Kidney epithelial cell (primary cell): ENCODE results near the gene RPS6KA5. TPM values are rescaled to one million over a fixed set of nuclear protein-coding genes. Genes with fewer than 3 reads are reported as not detected.
"Not testable (repeated sequence)": the region's sequence is repeated elsewhere in the genome, so short reads cannot be mapped to it uniquely, and the experiment has no call there.

Experiments
- DNase-seq: peaks from one replicate; pipeline ENCODE4 v3.0.0-alpha.2; 2010; ENCODE audit warnings: low read depth
- H3K27me3 ChIP-seq: 2 replicates; pipeline ENCODE4 v1.6.0; 2011; ENCODE audit warnings: low read length; ENCODE audit not compliant: control insufficient read depth, insufficient read depth
- H3K36me3 ChIP-seq: 2 replicates; pipeline ENCODE4 v1.5.1; 2011; ENCODE audit warnings: low read length; ENCODE audit not compliant: control insufficient read depth, insufficient read depth
- H3K4me3 ChIP-seq: 2 replicates; pipeline ENCODE4 v1.5.1; 2011; ENCODE audit warnings: low read depth, mild to moderate bottlenecking, control low read depth, low read length
- CTCF ChIP-seq: IDR thresholded peaks from 2 replicates; pipeline ENCODE4 v1.5.1; 2011; ENCODE audit warnings: mild to moderate bottlenecking, moderate library complexity, low read length, control low read depth, inconsistent platforms; ENCODE audit not compliant: insufficient read depth, poor library complexity, severe bottlenecking
- total RNA-seq: library from RNA; depleted of rRNA; stranded (reverse); fragments of >200 nt; gene quantifications from 2 replicates; pipeline ENCODE4 v1.2.3, GENCODE V29; 2015

Gene RPS6KA5
- total RNA-seq, 1 donor from 2014 or later = 3.7 TPM

GRCh38 chr14:90858511-90858910 is 201.9 kb downstream of the RPS6KA5 start:
- Histone ChIP-seq H3K4me3 (no peak overlapping the region), H3K27me3 (no peaks in the 10 kb centered on the region), H3K36me3 (no peaks in the 10 kb centered on the region)
- no peak for TF ChIP-seq CTCF
- DNase-seq = no peak

GRCh38 chr14:90857866-90858265 is 202.6 kb downstream of the RPS6KA5 start:
- H3K36me3 ChIP-seq = no peaks in the 10 kb centered on the region
- no peak for TF ChIP-seq CTCF
- H3K4me3 ChIP-seq = no peak overlapping the region
- DNase-seq = no peak
- no peaks in the 10 kb centered on the region for H3K27me3 ChIP-seq

GRCh38 chr14:90856115-90856514 is 204.3 kb downstream of the RPS6KA5 start:
- not testable (repeated sequence) for H3K36me3 ChIP-seq, H3K27me3 ChIP-seq, H3K4me3 ChIP-seq, DNase-seq

- DNase-seq = no peak
- TF ChIP-seq CTCF = no peak
- Histone ChIP-seq H3K4me3 (no peak overlapping the region), H3K27me3 (no peaks in the 10 kb centered on the region), H3K36me3 (no peaks in the 10 kb centered on the region)
These were observed 207.3 kb downstream of the RPS6KA5 start for GRCh38 chr14:90853116-90853515.

- H3K4me3 ChIP-seq = no peak overlapping the region
- H3K36me3 ChIP-seq = no peaks in the 10 kb centered on the region
- no peaks in the 10 kb centered on the region for H3K27me3 ChIP-seq
- DNase-seq = no peak
- TF ChIP-seq CTCF = no peak
These were observed 209.0 kb downstream of the RPS6KA5 start for GRCh38 chr14:90851327-90852036.

- TF ChIP-seq CTCF = no peak
- DNase-seq = peak; percentile 78
- no peaks in the 10 kb centered on the region for H3K27me3 ChIP-seq
- H3K36me3 ChIP-seq = no peaks in the 10 kb centered on the region
- no peak overlapping the region for H3K4me3 ChIP-seq
These were observed 210.0 kb downstream of the RPS6KA5 start for GRCh38 chr14:90850487-90850886.
